Iris pigment epithelial cell (primary cell): ENCODE data around the gene RASSF3.

ENCODE experiments used
- DNase-seq: peaks from one replicate; pipeline ENCODE4 v3.0.0-alpha.2; 2011; ENCODE audit warnings: low read depth

RASSF3 gene

GRCh38 chr12:64729909-64730587 is 119.8 kb downstream of the RASSF3 start:
- no peak for DNase-seq

GRCh38 chr12:64730588-64730969 is 120.3 kb downstream of the RASSF3 start:
- DNase-seq: no peak

DNA sequence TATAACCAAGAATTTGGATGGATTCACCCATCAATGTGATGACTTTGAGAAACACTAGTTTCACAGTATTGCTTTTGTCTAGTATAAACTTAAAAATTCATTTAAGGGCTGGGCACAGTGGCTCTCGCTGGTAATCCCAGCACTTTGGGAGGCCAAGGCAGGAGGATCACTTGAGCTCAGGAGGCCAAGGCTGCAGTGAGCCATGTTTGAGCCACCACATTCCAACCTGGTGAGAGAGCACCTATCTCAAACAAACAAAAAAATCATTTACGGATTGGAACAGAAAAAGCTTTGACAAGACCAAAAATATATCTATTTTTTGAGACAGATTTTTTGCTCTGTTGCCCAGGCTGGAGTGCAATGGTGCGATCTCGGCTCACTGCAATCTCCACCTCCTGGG is 121.4 kb downstream of the RASSF3 start:
- DNase-seq: no peak

DNA sequence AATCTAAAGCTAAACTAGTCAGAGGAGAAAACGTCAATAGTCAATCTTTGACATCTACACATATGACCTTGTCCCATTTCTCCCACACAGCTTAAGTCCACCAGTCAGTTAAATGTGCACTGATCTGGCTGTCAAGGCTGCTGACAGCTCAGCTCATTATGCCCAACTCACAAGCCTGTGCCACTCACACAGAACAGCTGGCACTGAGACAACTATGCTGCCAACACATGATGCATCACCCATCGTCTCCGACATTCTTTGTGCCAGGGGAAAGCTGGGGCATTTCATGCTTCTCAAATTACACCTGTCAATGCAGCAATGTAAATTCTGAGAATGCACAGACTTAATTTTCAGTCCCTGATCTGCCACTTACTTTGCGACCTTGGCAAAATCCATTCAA is 123.6 kb downstream of the RASSF3 start:
- no peak for DNase-seq

DNA sequence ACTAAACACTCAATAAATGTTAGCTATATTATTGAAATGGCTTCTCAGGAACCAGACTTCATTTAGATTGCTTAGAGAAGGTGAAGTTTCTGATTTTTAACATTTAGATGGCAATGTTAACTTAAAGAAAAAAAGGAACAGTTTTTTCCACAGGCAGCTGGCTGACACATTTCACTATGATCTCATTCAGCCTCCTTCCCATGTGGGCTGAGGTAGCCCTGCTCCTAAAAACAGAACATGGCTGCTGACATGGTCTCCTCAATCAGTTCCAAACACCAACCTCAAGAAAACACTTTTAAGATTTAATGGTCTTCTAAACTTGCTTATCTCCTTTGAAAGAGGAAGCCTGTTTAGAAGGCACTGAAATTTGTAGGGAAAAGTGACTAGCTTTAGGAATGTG is 125.1 kb downstream of the RASSF3 start:
- DNase-seq: no peak

GRCh38 chr12:64736771-64737170 is 126.5 kb downstream of the RASSF3 start:
- no peak for DNase-seq

GRCh38 chr12:64737539-64737938 is 127.2 kb downstream of the RASSF3 start:
- DNase-seq: no peak

- no peak for DNase-seq
Observed at GRCh38 chr12:64739778-64740177, 129.5 kb downstream of the RASSF3 start.

DNA sequence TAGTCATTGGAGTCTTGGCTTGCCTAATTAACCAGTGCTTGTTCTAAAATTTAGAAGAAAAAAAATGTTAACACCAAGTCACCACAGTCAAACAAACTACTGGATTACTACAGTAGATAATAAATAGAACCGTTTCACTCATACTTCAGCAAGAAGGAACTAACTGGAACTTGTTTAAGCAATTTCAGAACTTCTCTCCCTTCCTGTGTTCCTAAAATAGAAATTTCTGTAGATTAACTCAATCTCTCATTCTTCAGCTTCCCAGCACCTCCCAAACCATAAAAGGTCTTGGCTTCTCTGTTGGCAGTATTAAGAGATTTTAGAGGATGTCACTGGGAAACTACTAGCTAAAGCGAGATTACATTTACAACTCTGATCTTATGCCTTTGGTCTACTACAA is 130.4 kb downstream of the RASSF3 start:
- no peak for DNase-seq

- no peak for DNase-seq
Observed at GRCh38 chr12:64742416-64742815, 132.1 kb downstream of the RASSF3 start.

GRCh38 chr12:64743206-64743605 is 132.9 kb downstream of the RASSF3 start:
- no peak for DNase-seq

- peak; percentile 49 for DNase-seq
Observed at GRCh38 chr12:64744422-64745258, 134.3 kb downstream of the RASSF3 start.

- no peak for DNase-seq
Observed at GRCh38 chr12:64745259-64745807, 135.0 kb downstream of the RASSF3 start.

GRCh38 chr12:64745980-64746379 is 135.7 kb downstream of the RASSF3 start:
- DNase-seq: no peak

- DNase-seq: peak; percentile 63
Observed at GRCh38 chr12:64746663-64747062, 136.4 kb downstream of the RASSF3 start.
